SK-N-SH treated with all-trans-retinoic acid at 6 μM for 48 hours (cell line): Measurements from ENCODE around the gene TPM4.

ENCODE experiments used
- CSDC2 ChIP-seq: fragments of 250-450 bp; sonication (Bioruptor Pico); IDR thresholded peaks from 2 replicates; pipeline ENCODE4 v1.5.0; 2020; ENCODE audit warnings: mild to moderate bottlenecking, moderate library complexity
- ESRRG ChIP-seq: fragments of 250-450 bp; sonication (Bioruptor Pico); IDR thresholded peaks from 2 replicates; pipeline ENCODE4 v1.6.1; 2021; ENCODE audit warnings: mild to moderate bottlenecking
- OSR1 ChIP-seq: fragments of 250-450 bp; sonication (Bioruptor Pico); IDR thresholded peaks from 2 replicates; pipeline ENCODE4 v1.8.0; 2022; ENCODE audit warnings: moderate library complexity, mild to moderate bottlenecking, inconsistent platforms
- RARB ChIP-seq: fragments of 250-450 bp; sonication (Bioruptor Pico); IDR thresholded peaks from 2 replicates; pipeline ENCODE4 v1.8.0; 2021; ENCODE audit warnings: mild to moderate bottlenecking, moderate library complexity
- ZFP3 ChIP-seq: fragments of 250-450 bp; sonication (Bioruptor Pico); IDR thresholded peaks from 2 replicates; pipeline ENCODE4 v1.5.0; 2020; ENCODE audit warnings: mild to moderate bottlenecking, moderate library complexity
- ZFP30 ChIP-seq: fragments of 450-650 bp; formaldehyde crosslinking; IDR thresholded peaks from 2 replicates; pipeline ENCODE4 v1.5.0; 2022; ENCODE audit warnings: mild to moderate bottlenecking, moderate library complexity
- ZNF565 ChIP-seq: fragments of 450-650 bp; formaldehyde crosslinking; conservative IDR thresholded peaks from 2 replicates; pipeline ENCODE4 v1.5.0; 2020; ENCODE audit warnings: low read depth, mild to moderate bottlenecking, moderate library complexity
- TF ChIP-seq, protein P1 (sequence below): fragments of 250-450 bp; sonication (Bioruptor Pico); IDR thresholded peaks from 2 replicates; pipeline ENCODE4 v1.8.0; 2021; ENCODE audit warnings: low read depth, mild to moderate bottlenecking, moderate library complexity, borderline replicate concordance

DNA sequence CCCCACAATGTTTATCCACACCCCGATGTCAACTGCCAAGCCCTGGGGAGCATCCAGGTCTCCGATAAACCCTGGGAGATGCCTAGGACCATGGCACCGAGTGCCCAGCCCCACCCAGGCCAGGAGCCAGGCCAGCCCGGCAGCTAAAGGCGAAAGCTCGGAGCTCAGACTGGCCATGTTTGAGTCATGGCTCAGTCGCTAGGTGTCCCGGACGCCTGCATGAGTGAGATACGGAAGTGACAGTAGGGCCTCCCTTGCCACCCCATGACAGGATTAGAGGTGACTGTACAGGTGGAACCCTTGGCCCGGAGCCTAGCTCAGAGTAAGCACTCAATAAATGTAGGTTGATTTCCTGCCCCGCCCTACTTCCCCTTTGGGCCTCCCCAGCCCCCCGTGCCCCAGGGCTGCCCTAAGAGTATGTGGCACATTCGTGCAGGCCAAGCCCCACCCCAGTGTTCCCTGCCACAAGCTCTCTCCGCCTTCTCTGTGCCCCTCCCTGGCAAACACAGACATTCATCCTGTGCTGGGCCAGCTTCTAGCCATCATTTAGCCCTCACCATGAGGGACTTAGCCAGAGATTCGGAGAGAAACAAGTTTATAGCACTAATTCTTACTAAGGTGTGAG, 5.8 kb upstream of the TPM4 start:
- TF ChIP-seq ESRRG (CRISPR knock-in tag) (no peak), ZFP3 (CRISPR knock-in tag) (no peak), RARB (no peak), ZNF565 (CRISPR knock-in tag) (no peak), ZFP30 (CRISPR knock-in tag) (no peak), CSDC2 (CRISPR knock-in tag) (no peak), OSR1 (CRISPR knock-in tag) (no peak)
- TF ChIP-seq, protein P1, sequence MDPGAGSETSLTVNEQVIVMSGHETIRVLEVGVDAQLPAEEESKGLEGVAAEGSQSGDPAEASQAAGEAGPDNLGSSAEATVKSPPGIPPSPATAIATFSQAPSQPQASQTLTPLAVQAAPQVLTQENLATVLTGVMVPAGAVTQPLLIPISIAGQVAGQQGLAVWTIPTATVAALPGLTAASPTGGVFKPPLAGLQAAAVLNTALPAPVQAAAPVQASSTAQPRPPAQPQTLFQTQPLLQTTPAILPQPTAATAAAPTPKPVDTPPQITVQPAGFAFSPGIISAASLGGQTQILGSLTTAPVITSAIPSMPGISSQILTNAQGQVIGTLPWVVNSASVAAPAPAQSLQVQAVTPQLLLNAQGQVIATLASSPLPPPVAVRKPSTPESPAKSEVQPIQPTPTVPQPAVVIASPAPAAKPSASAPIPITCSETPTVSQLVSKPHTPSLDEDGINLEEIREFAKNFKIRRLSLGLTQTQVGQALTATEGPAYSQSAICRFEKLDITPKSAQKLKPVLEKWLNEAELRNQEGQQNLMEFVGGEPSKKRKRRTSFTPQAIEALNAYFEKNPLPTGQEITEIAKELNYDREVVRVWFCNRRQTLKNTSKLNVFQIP (CRISPR knock-in tag): no peak
